AG10803 (cell line): ENCODE measurements around the gene DNAJC13.
A peak's percentile ranks its signal among the peaks of the same experiment; 100 is the strongest.

Experiments used
- DNase-seq: peaks from one replicate; pipeline ENCODE4 v3.0.0; 2010; ENCODE audit warnings: low read depth
- H3K4me3 ChIP-seq: 2 replicates; pipeline ENCODE4 v1.5.1; 2011; ENCODE audit warnings: mild to moderate bottlenecking, low read length, control low read depth
- CTCF ChIP-seq: conservative IDR thresholded peaks from 2 replicates; pipeline ENCODE4 v1.5.1; 2011; ENCODE audit warnings: mild to moderate bottlenecking, low read length, control low read depth, inconsistent platforms

Gene DNAJC13

GRCh38 chr3:132504375-132504933, 87.2 kb downstream of the DNAJC13 start:
- TF ChIP-seq CTCF, result no peak
- H3K4me3 ChIP-seq, result no peak overlapping the region
- no peak for DNase-seq

- no peak for DNase-seq
- TF ChIP-seq CTCF, result no peak
- H3K4me3 ChIP-seq, result no peak overlapping the region
Observed at GRCh38 chr3:132507657-132508056, 90.4 kb downstream of the DNAJC13 start.

- no peak for TF ChIP-seq CTCF
- no peak overlapping the region for H3K4me3 ChIP-seq
- DNase-seq, result peak; percentile 12
Observed at GRCh38 chr3:132509096-132509495, 91.8 kb downstream of the DNAJC13 start.

GRCh38 chr3:132509506-132509905, 92.2 kb downstream of the DNAJC13 start:
- no peak for TF ChIP-seq CTCF
- DNase-seq, result no peak
- no peak overlapping the region for H3K4me3 ChIP-seq

- no peak overlapping the region for H3K4me3 ChIP-seq
- DNase-seq, result no peak
- TF ChIP-seq CTCF, result no peak
Observed at GRCh38 chr3:132513057-132513456, 95.8 kb downstream of the DNAJC13 start.

GRCh38 chr3:132517311-132517710, 100.0 kb downstream of the DNAJC13 start:
- TF ChIP-seq CTCF, result no peak
- no peak for DNase-seq
- H3K4me3 ChIP-seq, result no peak overlapping the region

- DNase-seq, result no peak
- TF ChIP-seq CTCF, result no peak
- no peak overlapping the region for H3K4me3 ChIP-seq
Observed at GRCh38 chr3:132519914-132520313, 102.6 kb downstream of the DNAJC13 start.
